OCI-LY1 (cell line): Measurements from ENCODE around the gene PDE6H.

Experiments
- H2AFZ ChIP-seq: fragments of 200-600 bp; sonication (generic), shearing (Covaris generic); 2 replicates; pipeline ENCODE4 v1.6.0; 2014; ENCODE audit warnings: antibody characterized with exemption, mild to moderate bottlenecking, low read length
- H3F3A ChIP-seq: fragments of 200-600 bp; sonication (generic), shearing (Covaris generic); 2 replicates; pipeline ENCODE4 v1.6.0; 2014; ENCODE audit warnings: mild to moderate bottlenecking, antibody characterized with exemption, low read length, moderate library complexity; ENCODE audit not compliant: insufficient read depth
- H3K27ac ChIP-seq: fragments of 200-600 bp; sonication (generic); 2 replicates; pipeline ENCODE4 v1.5.1; 2014; ENCODE audit warnings: low read length, mixed run types, mild to moderate bottlenecking, low read depth; ENCODE audit not compliant: poor library complexity, severe bottlenecking
- H3K27me3 ChIP-seq: fragments of 200-600 bp; sonication (generic); 2 replicates; pipeline ENCODE4 v1.6.0; 2014; ENCODE audit warnings: antibody characterized with exemption, mild to moderate bottlenecking, low read length, moderate library complexity; ENCODE audit not compliant: insufficient read depth
- H3K36me3 ChIP-seq: fragments of 200-600 bp; sonication (generic); 2 replicates; pipeline ENCODE4 v1.6.1; 2014; ENCODE audit warnings: mild to moderate bottlenecking, antibody characterized with exemption, low read length, moderate library complexity, mixed read lengths; ENCODE audit not compliant: insufficient read depth
- H3K4me1 ChIP-seq: fragments of 200-600 bp; sonication (generic); 2 replicates; pipeline ENCODE4 v1.5.1; 2014; ENCODE audit warnings: mild to moderate bottlenecking, low read length, moderate library complexity; ENCODE audit not compliant: insufficient read depth, severe bottlenecking
- H3K4me2 ChIP-seq: fragments of 200-600 bp; sonication (generic), shearing (Covaris generic); 2 replicates; pipeline ENCODE4 v1.6.1; 2014; ENCODE audit warnings: low read length
- H3K4me3 ChIP-seq: fragments of 200-600 bp; sonication (generic); 2 replicates; pipeline ENCODE4 v1.5.1; 2014; ENCODE audit warnings: low read length, low read depth, mild to moderate bottlenecking, mixed read lengths; ENCODE audit not compliant: poor library complexity, severe bottlenecking
- H3K79me2 ChIP-seq: fragments of 200-600 bp; shearing (Covaris generic); 2 replicates; pipeline ENCODE4 v1.6.1; 2016; ENCODE audit warnings: mixed run types, low read length, mixed read lengths; ENCODE audit not compliant: insufficient read depth
- H3K9ac ChIP-seq: fragments of 200-600 bp; sonication (generic), shearing (Covaris generic); 2 replicates; pipeline ENCODE4 v1.6.1; 2014; ENCODE audit warnings: mild to moderate bottlenecking, low read length, mixed read lengths
- H3K9me2 ChIP-seq: fragments of 200-600 bp; sonication (generic), shearing (Covaris generic); 2 replicates; pipeline ENCODE4 v1.6.1; 2014; ENCODE audit warnings: low read depth, mild to moderate bottlenecking, low read length, mixed read lengths
- H3K9me3 ChIP-seq: fragments of 200-600 bp; shearing (Covaris generic); 2 replicates; pipeline ENCODE4 v1.6.1; 2014; ENCODE audit warnings: low read length, mixed read lengths
- H4K20me1 ChIP-seq: fragments of 200-600 bp; sonication (generic), shearing (Covaris generic); 2 replicates; pipeline ENCODE4 v1.6.0; 2016; ENCODE audit warnings: mild to moderate bottlenecking, low read length; ENCODE audit not compliant: insufficient read depth
- EZH2 ChIP-seq: fragments of 200-600 bp; sonication (generic), shearing (Covaris generic); IDR thresholded peaks from 2 replicates; pipeline ENCODE4 v1.8.0; 2017; ENCODE audit warnings: borderline replicate concordance, mixed run types, mild to moderate bottlenecking, antibody characterized with exemption, low read length, moderate library complexity, mixed read lengths
- TF ChIP-seq, protein P1 (sequence below): fragments of 200-600 bp; sonication (generic), shearing (Covaris generic); IDR thresholded peaks from 2 replicates; pipeline ENCODE4 v1.5.1; 2017; ENCODE audit warnings: mild to moderate bottlenecking, antibody characterized with exemption, low read length, moderate library complexity, mixed read lengths

The PDE6H gene

DNA sequence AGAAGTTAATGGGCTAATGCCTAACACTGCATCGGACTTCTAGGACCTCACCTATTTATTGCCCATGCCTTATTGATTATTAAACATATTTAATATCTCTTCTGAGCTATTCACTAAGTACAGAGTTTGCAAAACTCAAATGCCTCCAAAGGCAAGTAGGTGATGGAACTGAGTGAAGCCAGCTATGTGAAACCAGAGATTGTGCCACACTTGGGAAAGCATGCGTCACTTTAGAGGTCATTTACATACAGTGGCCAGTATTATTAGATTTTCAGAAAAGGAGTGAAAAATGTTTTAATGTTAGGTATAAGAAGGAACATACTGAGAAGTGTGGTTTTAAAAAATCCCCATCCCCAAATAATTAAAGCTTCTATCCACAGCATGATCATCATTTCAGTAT is 27.7 kb downstream of the PDE6H start:
- no peak overlapping the region for H2AFZ ChIP-seq
- H3K79me2 ChIP-seq: no peaks in the 10 kb centered on the region
- H3K36me3 ChIP-seq: no peaks in the 10 kb centered on the region
- no peaks in the 10 kb centered on the region for H4K20me1 ChIP-seq
- no peaks in the 10 kb centered on the region for H3F3A ChIP-seq
- H3K9ac ChIP-seq: no peak overlapping the region
- no peaks in the 10 kb centered on the region for H3K27me3 ChIP-seq
- no peaks in the 10 kb centered on the region for H3K9me2 ChIP-seq
- TF ChIP-seq, protein P1, sequence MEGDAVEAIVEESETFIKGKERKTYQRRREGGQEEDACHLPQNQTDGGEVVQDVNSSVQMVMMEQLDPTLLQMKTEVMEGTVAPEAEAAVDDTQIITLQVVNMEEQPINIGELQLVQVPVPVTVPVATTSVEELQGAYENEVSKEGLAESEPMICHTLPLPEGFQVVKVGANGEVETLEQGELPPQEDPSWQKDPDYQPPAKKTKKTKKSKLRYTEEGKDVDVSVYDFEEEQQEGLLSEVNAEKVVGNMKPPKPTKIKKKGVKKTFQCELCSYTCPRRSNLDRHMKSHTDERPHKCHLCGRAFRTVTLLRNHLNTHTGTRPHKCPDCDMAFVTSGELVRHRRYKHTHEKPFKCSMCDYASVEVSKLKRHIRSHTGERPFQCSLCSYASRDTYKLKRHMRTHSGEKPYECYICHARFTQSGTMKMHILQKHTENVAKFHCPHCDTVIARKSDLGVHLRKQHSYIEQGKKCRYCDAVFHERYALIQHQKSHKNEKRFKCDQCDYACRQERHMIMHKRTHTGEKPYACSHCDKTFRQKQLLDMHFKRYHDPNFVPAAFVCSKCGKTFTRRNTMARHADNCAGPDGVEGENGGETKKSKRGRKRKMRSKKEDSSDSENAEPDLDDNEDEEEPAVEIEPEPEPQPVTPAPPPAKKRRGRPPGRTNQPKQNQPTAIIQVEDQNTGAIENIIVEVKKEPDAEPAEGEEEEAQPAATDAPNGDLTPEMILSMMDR: no peak
- TF ChIP-seq EZH2: no peak
- H3K9me3 ChIP-seq: no peaks in the 10 kb centered on the region
- no peak overlapping the region for H3K4me2 ChIP-seq
- H3K4me3 ChIP-seq: no peak overlapping the region
- H3K27ac ChIP-seq: no peak overlapping the region
- H3K4me1 ChIP-seq: no peaks in the 10 kb centered on the region

DNA sequence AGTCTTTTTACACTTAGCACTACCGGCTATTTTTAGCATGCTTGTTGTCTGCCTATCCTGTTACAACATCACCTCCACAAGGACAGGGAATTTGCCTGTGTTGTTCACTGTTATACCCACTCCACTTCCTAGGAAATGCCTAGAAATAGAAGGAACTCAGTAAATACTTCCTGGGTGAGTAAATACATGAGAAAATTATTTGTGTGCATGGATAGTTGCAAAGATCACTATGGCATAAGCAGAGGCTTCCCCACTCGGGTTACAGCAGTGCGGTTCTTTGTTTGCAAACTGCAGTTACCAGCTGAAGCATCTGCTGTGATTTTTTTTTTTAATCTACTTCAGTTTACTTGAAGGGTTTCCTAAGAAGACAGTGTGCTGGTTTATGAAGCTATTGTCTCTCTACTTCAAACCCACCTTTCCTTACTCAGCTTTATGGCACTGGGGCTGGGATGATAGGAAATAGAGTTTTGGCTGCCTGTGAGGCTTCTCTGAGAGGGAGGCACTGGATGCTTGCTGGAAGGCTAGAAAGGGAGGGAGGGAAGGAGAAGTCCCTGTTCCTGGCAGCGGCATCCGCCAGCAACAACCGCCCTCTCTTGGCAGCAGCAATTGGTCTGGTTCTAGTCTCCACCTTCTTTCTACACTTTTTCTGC is 29.0 kb downstream of the PDE6H start:
- H3K4me2 ChIP-seq: no peak overlapping the region
- no peaks in the 10 kb centered on the region for H3K27me3 ChIP-seq
- no peak for TF ChIP-seq EZH2
- TF ChIP-seq, protein P1: no peak
- H3K27ac ChIP-seq: no peak overlapping the region
- no peak overlapping the region for H3K4me3 ChIP-seq
- no peak overlapping the region for H3K9ac ChIP-seq
- no peak overlapping the region for H2AFZ ChIP-seq
- no peaks in the 10 kb centered on the region for H3K36me3 ChIP-seq
- no peaks in the 10 kb centered on the region for H3K9me3 ChIP-seq
- no peaks in the 10 kb centered on the region for H3K79me2 ChIP-seq
- no peaks in the 10 kb centered on the region for H3K4me1 ChIP-seq
- no peaks in the 10 kb centered on the region for H4K20me1 ChIP-seq
- no peaks in the 10 kb centered on the region for H3K9me2 ChIP-seq
- H3F3A ChIP-seq: no peaks in the 10 kb centered on the region

DNA sequence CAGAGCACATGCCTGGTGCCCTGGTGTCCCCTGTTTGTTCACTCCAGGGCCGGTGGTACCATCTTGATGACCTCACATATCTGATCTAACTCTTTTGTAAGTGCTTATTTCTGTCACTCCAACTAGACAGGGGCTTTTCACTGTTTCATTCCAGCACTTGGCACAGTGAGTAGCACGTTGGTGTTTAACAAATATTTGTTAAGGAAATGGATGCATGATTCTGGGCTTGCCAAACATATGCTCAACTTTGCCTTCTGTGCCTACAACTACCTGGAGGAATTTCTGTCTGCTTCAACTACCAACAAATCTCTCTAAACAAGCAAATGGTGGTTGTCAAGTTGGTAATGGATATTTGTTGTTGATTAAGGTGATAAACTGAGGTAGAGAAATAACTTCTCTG is 31.6 kb downstream of the PDE6H start:
- H3K4me2 ChIP-seq: no peak overlapping the region
- no peak overlapping the region for H3K27ac ChIP-seq
- H3F3A ChIP-seq: no peaks in the 10 kb centered on the region
- no peak overlapping the region for H2AFZ ChIP-seq
- no peaks in the 10 kb centered on the region for H3K36me3 ChIP-seq
- no peak overlapping the region for H3K4me3 ChIP-seq
- H3K9me2 ChIP-seq: no peaks in the 10 kb centered on the region
- no peaks in the 10 kb centered on the region for H4K20me1 ChIP-seq
- no peaks in the 10 kb centered on the region for H3K4me1 ChIP-seq
- H3K9ac ChIP-seq: no peak overlapping the region
- no peaks in the 10 kb centered on the region for H3K9me3 ChIP-seq
- TF ChIP-seq, protein P1: no peak
- TF ChIP-seq EZH2: no peak
- no peaks in the 10 kb centered on the region; the same call in 1 of the 2 replicates for H3K27me3 ChIP-seq
- no peaks in the 10 kb centered on the region for H3K79me2 ChIP-seq
